Esophagus squamous epithelium (tissue), 4 donors: Measurements from ENCODE around the gene SPON2.

Experiments
- CTCF ChIP-seq, 6 experiments: fragments of 450-650 bp in 4 of 6; fragments of 200-600 bp in 2 of 6; sonication (generic) in 2 of 6; IDR thresholded peaks; one replicate each; pipeline ENCODE4 v1.5.1; 2016 to 2019; ENCODE audit warnings: antibody characterized with exemption in 6 of 6, mild to moderate bottlenecking in 4 of 6, moderate library complexity in 4 of 6
- POLR2A ChIP-seq, 4 donors: fragments of 450-650 bp; IDR thresholded peaks; one replicate each; pipeline ENCODE4 v1.6.1; 2017; ENCODE audit warnings: antibody characterized with exemption in 4 of 4, mild to moderate bottlenecking in 4 of 4, moderate library complexity in 3 of 4

GRCh38 chr4:1154523-1155182 is 17.7 kb downstream of the SPON2 start:
- TF ChIP-seq POLR2A (IDR thresholded peaks at IDR 0.05) (no peak), CTCF (IDR thresholded peaks at IDR 0.05) (no peak)
